K562 (cell line): ENCODE results near the gene TSSK6. TPM values are rescaled to one million over a fixed set of nuclear protein-coding genes. Genes with fewer than 3 reads are reported as not detected.

Experiments
- ATAC-seq: fragments of 200-7000 bp; cut with Tn5 transposase; 3 replicates; pipeline ENCODE4 v1.9.1; 2020; ENCODE audit warnings: moderate library complexity
- BruUV-seq: library from RNA; stranded (reverse); fragments of 400-500 nt; replicated peaks from 2 replicates; lab custom pipeline; 2021; lab: Mats Ljungman, UMichigan
- CTCF ChIA-PET: fragments of 300-600 bp; formaldehyde crosslinking; extraction: SDS; loops from one replicate; lab custom pipeline; 2021; ENCODE audit warnings: low intra/inter-chr PET ratio; lab: Yijun Ruan, JAX
- POLR2A ChIA-PET: fragments of 300-600, 350-650 bp; sonication (Branson Sonifier 250); formaldehyde crosslinking; extraction: SDS; loops from one replicate; lab custom pipeline; 2021; ENCODE audit warnings: antibody characterized with exemption, inconsistent platforms; lab: Yijun Ruan, JAX
- DNase-seq, 4 experiments: peaks; one replicate each; pipeline versions ENCODE4 v3.0.0 to v3.0.0-alpha.2; 2011 to 2018; ENCODE audit warnings: low spot score in 3 of 4, mixed read lengths in 3 of 4; ENCODE audit errors: extremely low read depth in 1 of 4
- FAIRE-seq: peaks from 2 replicates; lab custom pipeline; 2011; peaks lifted over from hg19 to GRCh38; lab: Jason Lieb, UNC
- H2AFZ ChIP-seq: 2 replicates; pipeline ENCODE4 v1.6.0; 2011; ENCODE audit warnings: low read depth, low read length, control low read depth, inconsistent platforms
- H3K27ac ChIP-seq: fragments of 200-600 bp; 3 replicates; pipeline ENCODE4 v1.8.0; 2011; ENCODE audit warnings: low read depth, mild to moderate bottlenecking, control low read depth, inconsistent platforms, low read length, moderate library complexity, mixed read lengths; ENCODE audit errors: extremely low read depth
- H3K27me3 ChIP-seq, 2 experiments: fragments of 300-600 bp in 1 of 2; 2 replicates in 1 of 2; 3 replicates in 1 of 2; pipeline versions ENCODE4 v1.6.0 to v1.8.0; 2011; ENCODE audit warnings: inconsistent platforms in 2 of 2, low read length in 2 of 2, mild to moderate bottlenecking in 1 of 2, mixed read lengths in 1 of 2, moderate library complexity in 1 of 2; ENCODE audit not compliant: control insufficient read depth in 2 of 2, insufficient read depth in 2 of 2
- H3K36me3 ChIP-seq: fragments of 300-600 bp; 3 replicates; pipeline ENCODE4 v1.8.0; 2011; ENCODE audit warnings: mild to moderate bottlenecking, low read length, inconsistent platforms; ENCODE audit not compliant: control insufficient read depth, insufficient read depth
- H3K4me1 ChIP-seq, 2 experiments: fragments of 200-600 bp in 1 of 2; replicated peaks in 1 of 2; 2 replicates in 1 of 2; 3 replicates in 1 of 2; pipeline versions ENCODE4 v1.5.1 to v1.8.0; 2011; ENCODE audit warnings: inconsistent platforms in 2 of 2, low read length in 2 of 2, mild to moderate bottlenecking in 1 of 2, mixed read lengths in 1 of 2, moderate library complexity in 1 of 2; ENCODE audit not compliant: control insufficient read depth in 2 of 2, insufficient read depth in 2 of 2
- H3K4me2 ChIP-seq: 2 replicates; pipeline ENCODE4 v1.6.1; 2011; ENCODE audit warnings: low read length, control low read depth, inconsistent platforms, mixed read lengths; ENCODE audit not compliant: insufficient read depth
- H3K4me3 ChIP-seq: fragments of 200-600 bp; sonication (generic), shearing (Covaris generic); 2 replicates; pipeline ENCODE4 v1.5.1; 2016; ENCODE audit warnings: control low read depth, inconsistent platforms
- H3K79me2 ChIP-seq: fragments of 200-600 bp; 3 replicates; pipeline ENCODE4 v1.8.0; 2011; ENCODE audit warnings: low read length, inconsistent platforms; ENCODE audit not compliant: control insufficient read depth, insufficient read depth
- H3K9ac ChIP-seq, 2 experiments: 2 replicates each; pipeline versions ENCODE4 v1.6.0 to v1.6.1; 2011; ENCODE audit warnings: low read depth in 2 of 2, low read length in 2 of 2, control low read depth in 1 of 2, inconsistent platforms in 1 of 2, mild to moderate bottlenecking in 1 of 2, mixed read lengths in 1 of 2; ENCODE audit not compliant: insufficient read depth in 1 of 2
- H3K9me1 ChIP-seq: one replicate; pipeline ENCODE4 v1.6.0; 2011; ENCODE audit warnings: inconsistent platforms, mild to moderate bottlenecking, low read length, moderate library complexity; ENCODE audit not compliant: control insufficient read depth, insufficient read depth
- H3K9me3 ChIP-seq: replicated peaks from 2 replicates; pipeline ENCODE4 v1.5.1; 2011; ENCODE audit warnings: low read depth, low read length, inconsistent platforms; ENCODE audit not compliant: control insufficient read depth, insufficient read depth
- H4K20me1 ChIP-seq: replicated peaks from 2 replicates; pipeline ENCODE4 v1.6.1; 2011; ENCODE audit warnings: low read length, inconsistent platforms, mixed read lengths; ENCODE audit not compliant: control insufficient read depth, insufficient read depth
- E2F5 ChIP-seq: sonication (generic); formaldehyde crosslinking; IDR thresholded peaks from 2 replicates; pipeline ENCODE4 v1.8.0; 2022; ENCODE audit warnings: mild to moderate bottlenecking, missing genetic modification reagents
- GABPA ChIP-seq: fragments of 200-800 bp; sonication (Bioruptor generic); conservative IDR thresholded peaks from 2 replicates; pipeline ENCODE4 v1.6.1; 2016; ENCODE audit warnings: low read depth, missing genetic modification characterization, missing compliant biosample characterization
- TAF7 ChIP-seq: fragments of 450-650 bp; IDR thresholded peaks from 2 replicates; pipeline ENCODE4 v1.6.1; 2016; ENCODE audit warnings: missing genetic modification characterization, missing compliant biosample characterization
- ZFP36 ChIP-seq: fragments of 150-350 bp; IDR thresholded peaks from 2 replicates; pipeline ENCODE4 v1.6.1; 2018; ENCODE audit warnings: low read length, low read depth; ENCODE audit not compliant: partially characterized antibody
- ZNF280B ChIP-seq: fragments of 250-450 bp; sonication (Bioruptor Pico); IDR thresholded peaks from 2 replicates; pipeline ENCODE4 v1.5.1; 2021; ENCODE audit warnings: mild to moderate bottlenecking
- ZNF586 ChIP-seq: fragments of 450-650 bp; formaldehyde crosslinking; conservative IDR thresholded peaks from 2 replicates; pipeline ENCODE4 v1.4.0; 2020; ENCODE audit warnings: mild to moderate bottlenecking, moderate library complexity
- WGBS: fragments of 100-300 bp; shearing (Covaris generic); methylation state at CpG from one replicate; pipeline ENCODE4 v1.1.6; 2016; ENCODE audit warnings: low coverage, mixed read lengths; ENCODE audit not compliant: insufficient coverage; ENCODE audit errors: missing lambda C conversion rate; 5-methylcytosine and 5-hydroxymethylcytosine counted together
- in situ Hi-C: fragments of 300-500 bp; cut with MboI; formaldehyde crosslinking; loops from 4 replicates; pipeline ENCODE4 v1.15.0; 2018; ENCODE audit warnings: inconsistent platforms, mixed read lengths
- intact Hi-C: fragments of 100-400 bp; cut with micrococcal nuclease; formaldehyde crosslinking; loops from 2 replicates; pipeline ENCODE4 v1.14.2; 2022
- polyA plus RNA-seq, 8 experiments: library from polyadenylated mRNA; depleted of rRNA in 4 of 8; stranded (reverse) in 5 of 8; unstranded in 3 of 8; fragments of >200 nt; fragmentation: Nextera tagmentation in 2 of 8; fragmentation: Illumina TruSeq in 1 of 8; extraction: Ambion mirVana in 2 of 8; extraction: Trizol in 1 of 8; gene quantifications; 2 replicates each; pipeline versions ENCODE4 v1.2.1 to v1.2.3, GENCODE V29; 2011 to 2014; ENCODE audit warnings: inconsistent platforms in 1 of 8, missing spikeins in 1 of 8
- total RNA-seq, 7 experiments: library from RNA; depleted of rRNA in 6 of 7; stranded (reverse); fragments of >200 nt in 6 of 7; fragmentation: Illumina TruSeq in 2 of 7; extraction: Trizol in 2 of 7; gene quantifications; 2 replicates each; pipeline versions ENCODE4 v1.2.1 to v1.2.3, GENCODE V29; 2011 to 2021; ENCODE audit warnings: low replicate concordance in 1 of 7

TSSK6 gene
- total and polyA plus RNA-seq, 9 of the 15 experiments (the other 6 are each of a cell fraction or from before 2014, with no cell fraction given): 0.21 to 2.6 (median 1.5) TPM; not detected in 3

- WGBS: 93% methylated on average over 16 of the region's 19 CpGs
- no peak for FAIRE-seq
- no peak overlapping the region for H3K27ac ChIP-seq
- H3K79me2 ChIP-seq: peaks cover 94% of the 10 kb centered on the region
- intact Hi-C loops (no loop called here), in situ Hi-C loops (no loop called here)
- TF ChIP-seq GABPA: no peak
- TF ChIP-seq E2F5 (CRISPR knock-in tag): no peak
- TF ChIP-seq ZNF586: no peak
- TF ChIP-seq TAF7 (tag): no peak
- TF ChIP-seq ZFP36: no peak
- TF ChIP-seq ZNF280B (CRISPR knock-in tag): no peak
- POLR2A ChIA-PET: no interaction called here
- CTCF ChIA-PET: no interaction called here
- no peaks in the 10 kb centered on the region for H3K9me1 ChIP-seq
- H2AFZ ChIP-seq: no peak overlapping the region
- no TSS peak for BruUV-seq
- H3K36me3 ChIP-seq: peaks cover 87% of the 10 kb centered on the region; the same call in 2 of the 3 replicates
- H3K4me2 ChIP-seq: no peak overlapping the region
- no peak for ATAC-seq
- H4K20me1 ChIP-seq: peaks cover 12% of the 10 kb centered on the region; the same call in 1 of the 2 replicates
- no peaks in the 10 kb centered on the region for H3K9me3 ChIP-seq
- DNase-seq: no peak
- H3K4me1 ChIP-seq: peaks cover 15 to 26% of the 10 kb centered on the region in 2 experiments
- H3K9ac ChIP-seq: 0 out of 4 replicates have a peak overlapping the region, but pooled peaks of 1 of the 2 experiments have one; percentile 7
- no peak overlapping the region for H3K4me3 ChIP-seq
- H3K27me3 ChIP-seq: no peaks in the 10 kb centered on the region
Observed at GRCh38 chr19:19482809-19483596, 32.3 kb downstream of the TSSK6 start.
